ENCODE data around the gene C17orf50. TPM values are rescaled to one million over a fixed set of nuclear protein-coding genes. Genes with fewer than 3 reads are reported as not detected.

The C17orf50 gene
- total and polyA plus RNA-seq, 2 of the 13 experiments (the other 11 are each of a cell fraction or from before 2014, with no cell fraction given) = not detected

- no peak for FAIRE-seq
- Histone ChIP-seq H4K20me1 (ENCODE audit: insufficient read depth, low read length) (no peaks in the 10 kb centered on the region), H2AFZ (ENCODE audit: low read length) (no peak overlapping the region), H3K79me2 (ENCODE audit: insufficient read depth, low read length) (no peaks in the 10 kb centered on the region), H3K27ac (ENCODE audit: extremely low read length, insufficient read depth, low read length) (no peak overlapping the region), H3K36me3 (replicated peaks in 1 of 2; ENCODE audit: control insufficient read depth in 1 of 2, insufficient read depth in 2 of 2, low read length in 2 of 2) (no peaks in the 10 kb centered on the region), H3K27me3 (ENCODE audit: control insufficient read depth in 1 of 2, insufficient read depth in 2 of 2, low read length in 2 of 2) (peaks cover 3 to 47% of the 10 kb centered on the region in 2 experiments; a peak in 4 of 5 replicates), H3K4me3 (replicated peaks in 1 of 3; ENCODE audit: insufficient read depth in 1 of 3, low read depth in 2 of 3, low read length in 3 of 3) (no peak overlapping the region), H3K4me1 (ENCODE audit: insufficient read depth, low read length) (peaks cover 14% of the 10 kb centered on the region), H3K9ac (ENCODE audit: insufficient read depth, low read depth, low read length) (no peak overlapping the region), H3K4me2 (ENCODE audit: low read depth, low read length) (no peak overlapping the region), H3K9me3 (ENCODE audit: low read length) (no peaks in the 10 kb centered on the region)
- BruUV-seq (replicated peaks) = no TSS peak
- ATAC-seq = no peak
- ChIA-PET POLR2A (no interaction called here), CTCF (ENCODE audit: low intra/inter-chr PET ratio, low total read pairs) (no interaction called here)
- TF ChIP-seq PLSCR1 (CRISPR knock-in tag; IDR thresholded peaks at IDR 0.05; ENCODE audit: borderline replicate concordance) (no peak), ZNF670 (CRISPR knock-in tag; IDR thresholded peaks at IDR 0.05; ENCODE audit: borderline replicate concordance) (no peak), XBP1 (CRISPR knock-in tag; IDR thresholded peaks at IDR 0.05) (no peak), FOXP1 (IDR thresholded peaks at IDR 0.05) (no peak), FOXP1 (CRISPR knock-in tag; IDR thresholded peaks at IDR 0.05) (no peak), JDP2 (CRISPR knock-in tag; IDR thresholded peaks at IDR 0.05; ENCODE audit: borderline replicate concordance) (no peak), ZBTB34 (CRISPR knock-in tag; IDR thresholded peaks at IDR 0.05) (no peak), MAFG (CRISPR knock-in tag; IDR thresholded peaks at IDR 0.05) (no peak), SMAD1 (CRISPR knock-in tag; IDR thresholded peaks at IDR 0.05; ENCODE audit: borderline replicate concordance, low read depth) (no peak), ZBTB2 (CRISPR knock-in tag; IDR thresholded peaks at IDR 0.05; ENCODE audit: low read depth) (no peak), ARNT2 (CRISPR knock-in tag; IDR thresholded peaks at IDR 0.05; ENCODE audit: low read depth) (no peak), SRSF4 (IDR thresholded peaks at IDR 0.05; ENCODE audit: low read depth, low read length, poor library complexity, severe bottlenecking) (no peak)
- no CpG with 5 or more reads among the region's 7 CpGs for WGBS (ENCODE audit: low lambda C conversion rate)
- intact Hi-C loops (cut with micrococcal nuclease; ENCODE audit: unreplicated experiment) = loop anchor here (5.0 kb wide), 1 partner anchor 188 kb away; no protein-coding TSS in a partner anchor
- in situ Hi-C loops (cut with HindIII; ENCODE audit: extremely low pct_ligation_motif_present, low pct_unique_long_range_greater_than_20kb) = loop anchor here (5.0 to 25.0 kb wide), 3 partner anchors 133 to 433 kb away; no protein-coding TSS in a partner anchor
- DNase-seq (ENCODE audit: low spot score) = no peak
Measured at GRCh38 chr17:35745246-35745645, 15.4 kb upstream of the C17orf50 start.
